Central memory CD4-positive, alpha-beta T cell (primary cell): ENCODE data around the gene RTN4R.
"Not testable (repeated sequence)": the region's sequence is repeated elsewhere in the genome, so short reads cannot be mapped to it uniquely, and the experiment has no call there.

ENCODE experiments used
- DNase-seq: peaks from one replicate; pipeline ENCODE4 v3.0.0; 2022

Gene RTN4R

DNA sequence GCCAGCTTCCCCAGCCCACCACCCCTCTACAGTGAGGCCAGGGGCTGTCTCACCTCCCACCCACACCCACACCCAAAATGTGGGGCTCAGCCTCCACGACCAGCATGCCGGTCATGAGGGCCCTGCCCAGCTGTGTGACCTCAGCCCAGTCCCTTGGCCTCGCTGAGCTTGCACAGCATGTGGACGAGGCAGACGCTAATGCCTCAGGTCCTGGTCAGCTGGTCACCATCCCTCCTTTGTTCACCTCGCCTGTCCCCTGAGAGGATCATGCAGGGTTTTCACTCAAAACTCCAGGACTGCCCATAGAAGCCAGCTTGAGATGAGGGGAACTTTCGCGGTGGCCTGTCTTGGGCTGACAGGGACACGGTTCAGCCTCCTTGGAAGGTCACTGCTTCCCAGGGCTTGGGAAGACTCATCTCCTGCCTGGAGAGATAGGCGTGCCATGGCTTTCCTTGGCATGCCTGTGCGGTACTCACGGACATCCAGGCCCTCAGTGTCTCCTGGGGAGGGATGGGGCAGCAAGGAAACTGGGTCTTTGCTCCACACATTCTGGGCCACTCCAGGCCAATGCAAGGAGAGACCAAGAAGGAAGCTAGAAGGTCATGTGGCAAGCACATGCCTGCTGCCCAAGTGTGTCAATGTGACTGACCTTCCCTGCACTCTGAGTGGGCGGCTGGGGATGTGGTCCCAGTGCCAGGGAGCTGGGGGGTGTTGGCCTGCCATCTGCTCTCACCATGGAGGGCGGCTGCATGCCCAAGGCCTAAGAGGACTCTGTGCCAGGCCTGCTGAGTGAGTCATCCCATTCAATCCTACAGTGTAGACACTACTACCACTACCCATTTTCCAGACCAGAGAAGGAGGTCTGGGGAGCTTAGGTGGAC, 3.2 kb upstream of the RTN4R start:
- DNase-seq: no peak

- DNase-seq: not testable (repeated sequence)
Measured at GRCh38 chr22:20270190-20271113, 2.3 kb upstream of the RTN4R start.

DNA sequence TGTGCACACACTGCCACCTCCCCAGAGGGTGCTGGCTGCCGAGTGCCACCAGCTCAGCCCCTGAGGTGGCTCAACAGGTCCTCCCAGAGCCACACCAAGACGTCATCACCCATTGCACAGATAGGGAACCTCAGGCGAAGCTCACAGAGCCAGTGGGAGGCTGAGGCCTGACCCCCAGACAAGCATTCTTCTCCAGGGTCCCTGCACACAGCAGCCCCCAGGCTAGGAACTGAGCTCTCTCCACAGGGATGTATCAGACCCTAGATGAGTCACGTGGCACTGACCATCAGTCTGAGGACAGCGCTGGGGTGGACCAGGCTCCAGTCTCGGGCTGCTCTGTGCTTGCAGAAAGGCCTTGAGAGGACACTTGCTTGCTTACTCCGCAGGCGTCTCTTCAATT, 1.6 kb upstream of the RTN4R start:
- not testable (repeated sequence) for DNase-seq

- DNase-seq: not testable (repeated sequence)
Measured at GRCh38 chr22:20269201-20269600, 1.1 kb upstream of the RTN4R start.

GRCh38 chr22:20267441-20268278, 458 bp downstream of the RTN4R start:
- DNase-seq: no peak

- not testable (repeated sequence) for DNase-seq
Measured at GRCh38 chr22:20266667-20267440, 1.3 kb downstream of the RTN4R start.

DNA sequence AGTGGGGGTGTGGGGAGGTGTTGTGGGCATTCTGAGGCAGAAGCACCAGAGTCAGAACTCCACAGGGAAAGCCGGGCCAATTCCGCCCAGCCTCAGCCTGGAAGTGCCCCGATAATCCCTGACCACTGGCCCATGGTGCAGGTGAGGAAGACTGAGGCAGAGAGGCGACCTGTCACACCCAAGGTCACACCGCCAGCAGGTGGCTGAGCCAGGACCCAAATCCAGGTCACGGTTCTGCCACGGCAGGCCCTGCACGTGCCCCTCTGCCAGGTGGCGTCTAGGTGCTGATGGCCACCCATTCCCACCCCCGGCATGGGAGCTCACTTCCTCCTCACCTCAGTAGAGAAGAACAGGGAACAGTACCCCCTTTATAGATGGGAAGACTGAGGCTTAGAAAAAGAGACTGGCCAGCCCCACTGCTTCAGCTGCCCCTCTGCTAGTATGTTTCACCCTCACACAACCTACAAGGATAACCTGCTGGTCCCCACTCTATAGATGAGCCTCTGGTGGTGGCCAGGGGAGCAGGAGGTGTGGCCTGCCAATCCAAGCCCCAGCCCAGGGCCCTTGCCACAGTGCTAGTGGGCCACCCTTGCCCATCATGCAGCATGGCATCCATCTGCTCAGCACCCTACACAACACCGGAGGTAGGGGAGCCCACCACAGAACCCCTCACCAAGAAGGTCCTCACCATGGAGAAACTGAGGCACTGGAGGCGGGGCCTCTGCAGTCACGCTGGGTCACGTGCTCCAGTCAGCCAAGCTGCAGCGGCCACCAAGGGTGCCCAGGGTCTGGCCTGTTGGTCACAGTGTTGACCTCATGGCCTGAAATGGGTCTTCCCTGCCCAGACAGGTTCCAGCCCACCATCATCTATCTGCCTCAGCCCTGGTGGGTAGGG, 2.1 kb downstream of the RTN4R start:
- DNase-seq: not testable (repeated sequence)

- DNase-seq: no peak
Measured at GRCh38 chr22:20264614-20265452, 3.3 kb downstream of the RTN4R start.

DNA sequence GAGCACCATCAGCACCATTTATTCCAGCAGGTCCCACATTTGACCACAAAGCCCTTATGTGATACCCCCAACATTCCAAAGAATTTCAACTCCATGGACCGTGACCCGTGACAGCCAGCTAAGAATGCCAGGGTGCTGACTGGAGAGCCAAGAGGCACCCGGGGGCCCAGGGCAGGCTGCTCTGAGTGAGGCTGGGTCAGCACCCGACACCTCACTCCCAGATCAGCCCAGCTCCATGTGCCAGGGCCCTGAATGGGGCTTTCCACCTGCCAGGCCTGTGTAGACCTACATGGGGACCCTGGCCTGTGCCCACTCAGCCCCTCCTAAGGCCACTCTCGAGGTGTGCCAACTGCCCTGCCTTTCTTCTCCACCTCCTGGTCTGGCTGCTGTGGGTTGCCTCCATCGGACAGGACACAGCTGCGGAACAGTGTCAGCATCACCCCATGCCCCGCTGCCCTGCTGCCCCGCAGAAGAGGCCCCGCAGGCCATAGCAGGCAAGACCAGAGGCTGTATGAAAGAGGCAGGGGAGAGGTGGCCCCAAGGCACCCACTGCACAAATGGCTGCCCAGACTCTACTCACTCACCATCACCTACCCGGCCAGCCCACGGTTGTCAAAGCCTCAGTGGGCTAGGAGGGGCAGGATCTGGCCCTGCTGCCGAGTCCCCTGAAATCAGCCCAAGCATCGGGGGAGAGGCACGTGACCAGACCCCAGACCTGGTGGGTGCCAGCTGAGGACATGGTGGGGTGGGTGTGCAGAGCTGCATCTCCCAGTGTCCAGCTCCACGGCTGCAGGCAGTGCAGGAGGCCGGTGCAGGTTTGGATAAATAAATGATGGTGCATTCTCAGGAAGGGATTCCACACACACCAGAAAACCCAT, 4.5 kb downstream of the RTN4R start:
- not testable (repeated sequence) for DNase-seq

DNA sequence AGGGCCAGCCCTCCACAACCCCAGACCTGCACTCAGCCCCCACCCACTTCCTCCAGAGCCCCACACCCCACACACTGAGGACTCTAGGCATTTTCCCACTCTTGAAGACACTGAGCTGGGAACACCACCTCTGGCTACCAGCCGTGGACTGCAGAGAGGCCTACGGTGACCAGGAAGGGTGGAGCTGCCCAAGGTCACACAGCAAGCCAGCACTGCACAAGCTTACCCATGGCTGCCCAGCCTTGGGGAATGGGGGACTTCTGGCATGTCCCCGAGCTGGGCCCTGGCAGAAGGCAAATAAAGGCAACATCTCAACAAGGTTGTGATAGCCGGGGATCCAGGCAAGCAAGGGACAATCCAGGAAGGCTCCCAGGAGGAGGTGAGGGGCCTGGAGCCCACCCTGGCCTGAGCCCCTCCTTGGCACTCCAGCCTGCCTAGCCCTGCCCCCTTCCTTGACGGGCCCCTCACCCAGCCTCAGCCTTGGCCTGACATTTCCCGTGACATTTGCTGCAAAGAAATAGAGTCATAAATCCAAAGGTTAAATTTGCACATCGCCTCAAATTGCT, 5.5 kb downstream of the RTN4R start:
- no peak for DNase-seq

GRCh38 chr22:20261848-20262581, 6.1 kb downstream of the RTN4R start:
- DNase-seq: no peak

- no peak for DNase-seq
Measured at GRCh38 chr22:20260071-20260765, 7.9 kb downstream of the RTN4R start.

- DNase-seq: no peak
Measured at GRCh38 chr22:20259327-20259688, 8.8 kb downstream of the RTN4R start.

- no peak for DNase-seq
Measured at GRCh38 chr22:20258584-20259326, 9.4 kb downstream of the RTN4R start.

DNA sequence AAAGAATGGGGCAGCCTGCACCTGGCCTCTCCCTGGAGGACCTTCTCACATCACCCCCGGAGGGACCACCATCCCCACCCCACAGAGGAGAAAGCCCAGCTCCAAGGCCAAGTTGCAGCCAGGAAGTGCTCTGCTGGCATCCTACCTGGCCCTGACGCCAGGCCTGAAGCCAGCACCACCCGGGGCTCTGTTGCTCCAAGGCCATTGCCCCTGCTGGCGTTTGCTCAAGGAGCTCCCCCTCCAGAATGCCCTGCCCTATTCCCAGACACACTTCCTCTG, 10.2 kb downstream of the RTN4R start:
- no peak for DNase-seq

GRCh38 chr22:20257212-20258020, 10.7 kb downstream of the RTN4R start:
- DNase-seq: no peak
